ENCODE data around the gene KIRREL3. TPM values are rescaled to one million over a fixed set of nuclear protein-coding genes. Genes with fewer than 3 reads are reported as not detected.

The KIRREL3 gene
- total and polyA plus RNA-seq, 9 of the 15 experiments (the other 6 are each of a cell fraction or from before 2014, with no cell fraction given): 0.04 to 0.10 TPM; not detected in 7

GRCh38 chr11:126415669-126416420 is 584.7 kb downstream of the KIRREL3 start:
- no peaks in the 10 kb centered on the region for H3K27me3 ChIP-seq (ENCODE audit: control insufficient read depth in 2 of 2, insufficient read depth in 2 of 2, low read length in 2 of 2)
- no peak overlapping the region for H3K9ac ChIP-seq (ENCODE audit: insufficient read depth in 1 of 2, low read depth in 2 of 2, low read length in 2 of 2)
- H3K9me3 ChIP-seq (replicated peaks; ENCODE audit: control insufficient read depth, insufficient read depth, low read depth, low read length): no peaks in the 10 kb centered on the region
- ATAC-seq (no peak), FAIRE-seq (no peak), DNase-seq (ENCODE audit: extremely low read depth in 1 of 4, low spot score in 3 of 4) (no peak)
- H3K79me2 ChIP-seq (ENCODE audit: control insufficient read depth, insufficient read depth, low read length): no peaks in the 10 kb centered on the region
- H3K4me1 ChIP-seq (replicated peaks in 1 of 2; ENCODE audit: control insufficient read depth in 2 of 2, insufficient read depth in 2 of 2, low read length in 2 of 2): peaks cover 0 to 9% of the 10 kb centered on the region in 2 experiments; a peak in 2 of 5 replicates
- no peak overlapping the region for H3K4me3 ChIP-seq
- 77% methylated on average over 19 of the region's 19 CpGs for WGBS (ENCODE audit: insufficient coverage, low coverage, missing lambda C conversion rate)
- POLR2A ChIA-PET: no interaction called here
- peaks cover 26% of the 10 kb centered on the region; the same call in 1 of the 2 replicates for H4K20me1 ChIP-seq (replicated peaks; ENCODE audit: control insufficient read depth, insufficient read depth, low read length)
- no TSS peak for BruUV-seq (replicated peaks)
- intact Hi-C loops (cut with micrococcal nuclease) (no loop called here), in situ Hi-C loops (cut with MboI) (loop anchor here (25.0 kb wide), 1 partner anchor 104 kb away; the partner anchor contains the start of gene DCPS)
- no peak overlapping the region for H2AFZ ChIP-seq (ENCODE audit: low read depth, low read length)
- no peaks in the 10 kb centered on the region for H3K9me1 ChIP-seq (ENCODE audit: control insufficient read depth, insufficient read depth, low read length)
- no peak for TF ChIP-seq JUNB (CRISPR knock-in tag; conservative IDR thresholded peaks at IDR 0.05)
- no peak for TF ChIP-seq NFXL1 (CRISPR knock-in tag; IDR thresholded peaks at IDR 0.05)
- TF ChIP-seq HDAC6 (IDR thresholded peaks at IDR 0.05; ENCODE audit: low read depth, low read length): no peak
- H3K4me2 ChIP-seq (ENCODE audit: insufficient read depth, low read length): no peak overlapping the region
- H3K27ac ChIP-seq (ENCODE audit: extremely low read depth, low read depth, low read length): no peak overlapping the region
- CTCF ChIA-PET (ENCODE audit: low intra/inter-chr PET ratio): no interaction called here
- no peaks in the 10 kb centered on the region for H3K36me3 ChIP-seq (ENCODE audit: control insufficient read depth, insufficient read depth, low read length)

DNA sequence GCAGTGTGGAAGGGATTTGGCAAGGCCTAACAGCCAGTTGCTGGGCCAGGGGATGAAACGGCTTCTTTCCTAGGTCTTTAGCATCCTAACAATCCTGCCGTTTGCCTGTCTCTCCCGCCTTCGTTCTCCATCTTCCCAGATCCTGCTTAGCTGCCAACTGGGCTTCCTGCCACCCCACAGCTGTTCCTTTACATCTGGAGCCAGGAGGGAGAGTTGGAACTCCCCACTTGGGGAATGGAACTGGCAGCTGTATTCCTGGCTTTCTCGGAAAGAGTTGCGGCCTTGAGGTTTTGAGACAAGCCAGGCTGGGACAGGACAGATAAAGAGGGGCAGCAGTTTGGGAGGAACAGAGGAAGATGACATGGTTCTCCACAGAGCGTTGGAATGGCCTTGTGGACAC is 585.4 kb downstream of the KIRREL3 start:
- 82% methylated on average over 7 of the region's 7 CpGs for WGBS (ENCODE audit: insufficient coverage, low coverage, missing lambda C conversion rate)
- DNase-seq (ENCODE audit: extremely low read depth in 1 of 4, low spot score in 3 of 4) (no peak), FAIRE-seq (no peak), ATAC-seq (no peak)
- no peaks in the 10 kb centered on the region for H3K9me3 ChIP-seq (replicated peaks; ENCODE audit: control insufficient read depth, insufficient read depth, low read depth, low read length)
- no peaks in the 10 kb centered on the region for H3K36me3 ChIP-seq (ENCODE audit: control insufficient read depth, insufficient read depth, low read length)
- H4K20me1 ChIP-seq (replicated peaks; ENCODE audit: control insufficient read depth, insufficient read depth, low read length): peaks cover 23% of the 10 kb centered on the region; the same call in 1 of the 2 replicates
- H3K27ac ChIP-seq (ENCODE audit: extremely low read depth, low read depth, low read length): no peak overlapping the region
- H3K79me2 ChIP-seq (ENCODE audit: control insufficient read depth, insufficient read depth, low read length): no peaks in the 10 kb centered on the region
- BruUV-seq (replicated peaks): no TSS peak
- H3K4me2 ChIP-seq (ENCODE audit: insufficient read depth, low read length): no peak overlapping the region
- H3K9ac ChIP-seq (ENCODE audit: insufficient read depth in 1 of 2, low read depth in 2 of 2, low read length in 2 of 2): no peak overlapping the region
- CTCF ChIA-PET (ENCODE audit: low intra/inter-chr PET ratio): no interaction called here
- H3K4me3 ChIP-seq: no peak overlapping the region
- H3K4me1 ChIP-seq (replicated peaks in 1 of 2; ENCODE audit: control insufficient read depth in 2 of 2, insufficient read depth in 2 of 2, low read length in 2 of 2): peaks cover 0 to 7% of the 10 kb centered on the region in 2 experiments; a peak in 1 of 5 replicates
- POLR2A ChIA-PET: no interaction called here
- TF ChIP-seq CREM (IDR thresholded peaks at IDR 0.05; ENCODE audit: low read depth) (no peak), SP1 (CRISPR knock-in tag; IDR thresholded peaks at IDR 0.05) (no peak), RBM39 (optimal IDR thresholded peaks at IDR 0.05; ENCODE audit: low read depth, low read length) (no peak), RBFOX2 (IDR thresholded peaks at IDR 0.05; ENCODE audit: low read depth, low read length) (no peak), CREBBP (IDR thresholded peaks at IDR 0.05; ENCODE audit: low read depth, low read length) (no peak), ZNF830 (CRISPR knock-in tag; IDR thresholded peaks at IDR 0.05) (no peak), ETS2 (tag; IDR thresholded peaks at IDR 0.05; ENCODE audit: borderline replicate concordance, poor library complexity, severe bottlenecking) (no peak), ZSCAN32 (CRISPR knock-in tag; IDR thresholded peaks at IDR 0.05) (no peak)
- TF ChIP-seq, protein P1, sequence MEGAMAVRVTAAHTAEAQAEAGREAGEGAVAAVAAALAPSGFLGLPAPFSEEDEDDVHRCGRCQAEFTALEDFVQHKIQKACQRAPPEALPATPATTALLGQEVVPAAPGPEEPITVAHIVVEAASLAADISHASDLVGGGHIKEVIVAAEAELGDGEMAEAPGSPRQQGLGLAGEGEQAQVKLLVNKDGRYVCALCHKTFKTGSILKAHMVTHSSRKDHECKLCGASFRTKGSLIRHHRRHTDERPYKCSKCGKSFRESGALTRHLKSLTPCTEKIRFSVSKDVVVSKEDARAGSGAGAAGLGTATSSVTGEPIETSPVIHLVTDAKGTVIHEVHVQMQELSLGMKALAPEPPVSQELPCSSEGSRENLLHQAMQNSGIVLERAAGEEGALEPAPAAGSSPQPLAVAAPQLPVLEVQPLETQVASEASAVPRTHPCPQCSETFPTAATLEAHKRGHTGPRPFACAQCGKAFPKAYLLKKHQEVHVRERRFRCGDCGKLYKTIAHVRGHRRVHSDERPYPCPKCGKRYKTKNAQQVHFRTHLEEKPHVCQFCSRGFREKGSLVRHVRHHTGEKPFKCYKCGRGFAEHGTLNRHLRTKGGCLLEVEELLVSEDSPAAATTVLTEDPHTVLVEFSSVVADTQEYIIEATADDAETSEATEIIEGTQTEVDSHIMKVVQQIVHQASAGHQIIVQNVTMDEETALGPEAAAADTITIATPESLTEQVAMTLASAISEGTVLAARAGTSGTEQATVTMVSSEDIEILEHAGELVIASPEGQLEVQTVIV (CRISPR knock-in tag; IDR thresholded peaks at IDR 0.05; ENCODE audit: borderline replicate concordance): no peak
- no peak overlapping the region for H2AFZ ChIP-seq (ENCODE audit: low read depth, low read length)
- no peaks in the 10 kb centered on the region for H3K9me1 ChIP-seq (ENCODE audit: control insufficient read depth, insufficient read depth, low read length)
- intact Hi-C loops (cut with micrococcal nuclease) (no loop called here), in situ Hi-C loops (cut with MboI) (loop anchor here (25.0 kb wide), 1 partner anchor 103 kb away; the partner anchor contains the start of gene DCPS)
- H3K27me3 ChIP-seq (ENCODE audit: control insufficient read depth in 2 of 2, insufficient read depth in 2 of 2, low read length in 2 of 2): no peaks in the 10 kb centered on the region

Measured in K562 (cell line).